C4-2B (cell line): ENCODE data around the gene PTCH1.

ENCODE experiments used
- H3K27ac ChIP-seq: fragments of 450-650 bp; 2 replicates; pipeline ENCODE4 v1.5.1; 2017
- CTCF ChIP-seq: fragments of 450-650 bp; conservative IDR thresholded peaks from 2 replicates; pipeline ENCODE4 v1.5.1; 2017; ENCODE audit warnings: mild to moderate bottlenecking
- ZFX ChIP-seq: fragments of 450-650 bp; IDR thresholded peaks from 2 replicates; pipeline ENCODE4 v1.6.1; 2017

Gene PTCH1

GRCh38 chr9:95503369-95503768, 13.4 kb downstream of the PTCH1 start:
- TF ChIP-seq ZFX, result no peak
- no peak for TF ChIP-seq CTCF
- H3K27ac ChIP-seq, result no peak overlapping the region

- no peak overlapping the region for H3K27ac ChIP-seq
- TF ChIP-seq ZFX (no peak), CTCF (no peak)
Observed at GRCh38 chr9:95502248-95502647, 14.5 kb downstream of the PTCH1 start.

GRCh38 chr9:95499847-95500246, 16.9 kb downstream of the PTCH1 start:
- H3K27ac ChIP-seq, result no peak overlapping the region
- TF ChIP-seq CTCF, result no peak
- no peak for TF ChIP-seq ZFX

GRCh38 chr9:95499046-95499676, 17.6 kb downstream of the PTCH1 start:
- H3K27ac ChIP-seq, result no peak overlapping the region
- TF ChIP-seq ZFX, result no peak
- no peak for TF ChIP-seq CTCF

GRCh38 chr9:95498641-95499040, 18.1 kb downstream of the PTCH1 start:
- no peak for TF ChIP-seq CTCF
- TF ChIP-seq ZFX, result no peak
- no peak overlapping the region for H3K27ac ChIP-seq

- H3K27ac ChIP-seq, result no peak overlapping the region
- TF ChIP-seq CTCF, result no peak
- TF ChIP-seq ZFX, result no peak
Observed at GRCh38 chr9:95497772-95498171, 19.0 kb downstream of the PTCH1 start.

- no peak for TF ChIP-seq CTCF
- no peak for TF ChIP-seq ZFX
Observed at GRCh38 chr9:95496687-95497086, 20.1 kb downstream of the PTCH1 start.

More at GRCh38 chr9:95496687-95497086, 20.1 kb downstream of the PTCH1 start:
- no peak overlapping the region for H3K27ac ChIP-seq
